Ovary (tissue), 9 donors: Measurements from ENCODE around the gene MS4A4E. TPM values are rescaled to one million over a fixed set of nuclear protein-coding genes. Genes with fewer than 3 reads are reported as not detected.
"Not testable (repeated sequence)": the region's sequence is repeated elsewhere in the genome, so short reads cannot be mapped to it uniquely, and the experiment has no call there.

ENCODE experiments used
- DNase-seq, 5 donors: peaks; one replicate each; pipeline ENCODE4 v3.0.0-alpha.2; 2019 to 2020
- H3K27ac ChIP-seq, 2 donors: fragments of 200-600 bp; one replicate each; pipeline versions ENCODE4 v1.5.1 to v1.8.0; 2019 to 2022
- H3K27me3 ChIP-seq: fragments of 200-600 bp; one replicate; pipeline ENCODE4 v1.8.0; 2022
- H3K36me3 ChIP-seq: fragments of 200-600 bp; sonication (generic); one replicate; pipeline ENCODE4 v1.5.1; 2019
- H3K4me1 ChIP-seq: one replicate; pipeline ENCODE4 v1.8.1; 2013; ENCODE audit warnings: mild to moderate bottlenecking, moderate library complexity; ENCODE audit not compliant: insufficient read depth
- H3K4me3 ChIP-seq: fragments of 200-600 bp; sonication (generic); one replicate; pipeline ENCODE4 v1.5.1; 2017
- H3K9me3 ChIP-seq, 2 donors: fragments of 200-600 bp in 1 of 2; sonication (generic) in 1 of 2; one replicate each; pipeline versions ENCODE4 v1.5.1 to v1.8.1; 2013 to 2019; ENCODE audit warnings: mild to moderate bottlenecking in 1 of 2, moderate library complexity in 1 of 2
- CTCF ChIP-seq, 3 donors: fragments of 450-650 bp in 2 of 3; fragments of 200-600 bp in 1 of 3; IDR thresholded peaks; one replicate each; pipeline versions ENCODE4 v1.5.1 to v1.8.0; 2016 to 2022; ENCODE audit warnings: antibody characterized with exemption in 3 of 3, mild to moderate bottlenecking in 1 of 3
- EP300 ChIP-seq: sonication (generic); formaldehyde crosslinking; IDR thresholded peaks from one replicate; pipeline ENCODE4 v1.6.1; 2017; ENCODE audit warnings: antibody characterized with exemption
- POLR2A ChIP-seq: fragments of 450-650 bp; IDR thresholded peaks from one replicate; pipeline ENCODE4 v1.6.1; 2017; ENCODE audit warnings: antibody characterized with exemption, mild to moderate bottlenecking, moderate library complexity
- WGBS, 3 donors: extraction: QIAGEN DNeasy Blood & Tissue Kit in 1 of 3; methylation state at CpG; one replicate each; pipeline versions ENCODE4 v1.1.5 to v1.1.7; 2013 to 2017; 5-methylcytosine and 5-hydroxymethylcytosine counted together
- intact Hi-C, 4 donors: fragments of 100-400 bp; cut with DNase I; formaldehyde crosslinking; loops; one replicate each; pipeline versions ENCODE4 v1.11.0 to v1.15.1; 2022 to 2023
- polyA plus RNA-seq, 2 donors: library from polyadenylated mRNA; stranded (reverse); fragments of 200-250 nt in 1 of 2; fragments of 350-450 nt in 1 of 2; fragmentation: Illumina TruSeq in 1 of 2; extraction: RNeasy Lipid Tissue Mini Kit (QIAGEN cat#74804) in 1 of 2; gene quantifications; one replicate each; pipeline ENCODE4 v1.2.3, GENCODE V29; 2013 to 2014
- total RNA-seq, 7 donors: library from RNA; depleted of rRNA in 2 of 7; stranded (reverse); fragments of >200 nt in 2 of 7; fragmentation: NEBNext Ultra II Directional in 3 of 7; extraction: Animal tissue kit (Norgen Biotek cat#: 25700) in 3 of 7; gene quantifications; one replicate each; pipeline versions ENCODE4 v1.1.0 to v1.2.4, GENCODE V29; 2016 to 2023
- donor health status: DM: no; HTN: no; CAD: no; lungs with moderate emphysema.
- donor health status: DM: no; HTN: no; CAD: no.
- donor health status: Bipolar disorder and iron deficiency.
- donor health status: DM: yes; HTN: yes; CAD: no.
- donor health status: DM: no; HTN: no; CAD: no.
- donor health status: DM: yes; HTN: yes; CAD: no.

Gene MS4A4E
- total and polyA plus RNA-seq, 9 donors = 0.27 to 1.3 (median 0.71) TPM

GRCh38 chr11:60194511-60194910 is 48.4 kb downstream of the MS4A4E start:
- WGBS, 3 donors = 32 to 46% (median 43%) methylated on average over 3 of the region's 3 CpGs
- Histone ChIP-seq H3K36me3 (no peaks in the 10 kb centered on the region), H3K27me3 (no peaks in the 10 kb centered on the region), H3K4me3 (no peak overlapping the region), H3K27ac (no peak overlapping the region), H3K9me3 (no peaks in the 10 kb centered on the region), H3K4me1 (peaks cover 7% of the 10 kb centered on the region)
- DNase-seq = no peak
- TF ChIP-seq CTCF (IDR thresholded peaks at IDR 0.05) (no peak), POLR2A (no peak), EP300 (no peak)
- intact Hi-C loops = no loop called here

GRCh38 chr11:60193687-60194433 is 49.1 kb downstream of the MS4A4E start:
- DNase-seq = peak; percentile 28 to 69 (median 41)
- no peak overlapping the region for H3K4me3 ChIP-seq
- peaks cover 7% of the 10 kb centered on the region for H3K4me1 ChIP-seq
- no peaks in the 10 kb centered on the region for H3K9me3 ChIP-seq
- TF ChIP-seq EP300 = no peak
- peak in 2 of 3 donors; percentile 46 to 75 for TF ChIP-seq CTCF (IDR thresholded peaks at IDR 0.05)
- intact Hi-C loops = no loop called here
- H3K36me3 ChIP-seq = no peaks in the 10 kb centered on the region
- H3K27me3 ChIP-seq = no peaks in the 10 kb centered on the region
- WGBS, 3 donors = 0 to 4% (median 0%) methylated on average over 1 of the region's 1 CpG
- H3K27ac ChIP-seq = no peak overlapping the region

GRCh38 chr11:60192564-60192963 is 50.4 kb downstream of the MS4A4E start:
- H3K36me3 ChIP-seq, intact Hi-C loops, H3K4me3 ChIP-seq, DNase-seq, H3K4me1 ChIP-seq, H3K27me3 ChIP-seq, H3K9me3 ChIP-seq, H3K27ac ChIP-seq: not testable (repeated sequence)
- 91 to 96% (median 92%) methylated on average over 4 of the region's 4 CpGs for WGBS, 3 donors

GRCh38 chr11:60188481-60188880 is 54.5 kb downstream of the MS4A4E start:
- H3K4me1 ChIP-seq, intact Hi-C loops, H3K27me3 ChIP-seq, H3K36me3 ChIP-seq, H3K4me3 ChIP-seq, DNase-seq, H3K9me3 ChIP-seq, H3K27ac ChIP-seq: not testable (repeated sequence)
- 48 to 57% (median 53%) methylated on average over 3 of the region's 3 CpGs for WGBS, 3 donors

GRCh38 chr11:60186128-60186527 is 56.8 kb downstream of the MS4A4E start:
- DNase-seq, H3K27ac ChIP-seq, H3K36me3 ChIP-seq, H3K27me3 ChIP-seq, H3K4me1 ChIP-seq, intact Hi-C loops, H3K4me3 ChIP-seq, H3K9me3 ChIP-seq: not testable (repeated sequence)
- 93 to 95% (median 95%) methylated on average over 2 of the region's 2 CpGs for WGBS, 3 donors

- intact Hi-C loops, H3K4me1 ChIP-seq, H3K27ac ChIP-seq, DNase-seq, H3K36me3 ChIP-seq, H3K9me3 ChIP-seq, H3K27me3 ChIP-seq, H3K4me3 ChIP-seq: not testable (repeated sequence)
- 44 to 52% (median 44%) methylated on average over 2 of the region's 2 CpGs for WGBS, 3 donors
These were observed 57.5 kb downstream of the MS4A4E start for GRCh38 chr11:60185512-60185827.
